Skeletal muscle tissue (tissue), 1 donor: ENCODE measurements around the gene LEF1. TPM values are rescaled to one million over a fixed set of nuclear protein-coding genes. Genes with fewer than 3 reads are reported as not detected.

Source experiments
- total RNA-seq: library from RNA; depleted of rRNA; stranded (reverse); fragments of >200 nt; gene quantifications from one replicate; pipeline ENCODE4 v1.2.3, GENCODE V29; 2014

Gene LEF1
- total RNA-seq, 1 donor from 2014 or later: 4.7 TPM

Other genes starting within 250 kb of the LEF1 start
- gene CYP2U1, start 237.4 kb downstream of the LEF1 start, total RNA-seq: 5.2 TPM
- gene HADH, start 179.0 kb downstream of the LEF1 start, total RNA-seq: 40.2 TPM